ENCODE results near the gene THADA.
"Not testable (repeated sequence)": the region's sequence is repeated elsewhere in the genome, so short reads cannot be mapped to it uniquely, and the experiment has no call there.

The THADA gene

GRCh38 chr2:43307046-43307445, 288.8 kb downstream of the THADA start:
- H3K4me1 Mint-ChIP-seq = peaks cover 16% of the 10 kb centered on the region
- no peaks in the 10 kb centered on the region for H3K9me3 Mint-ChIP-seq
- CTCF ChIA-PET = interaction anchor here (0.6 kb wide), 1 partner anchor 459 kb away, joined by 4 read pairs; no protein-coding TSS in a partner anchor
- no peaks in the 10 kb centered on the region for H3K27me3 Mint-ChIP-seq
- peaks cover 14% of the 10 kb centered on the region for H3K36me3 Mint-ChIP-seq
- no peak overlapping the region for H3K27ac Mint-ChIP-seq
- no peak for DNase-seq
- H3K4me3 Mint-ChIP-seq = no peak overlapping the region

DNA sequence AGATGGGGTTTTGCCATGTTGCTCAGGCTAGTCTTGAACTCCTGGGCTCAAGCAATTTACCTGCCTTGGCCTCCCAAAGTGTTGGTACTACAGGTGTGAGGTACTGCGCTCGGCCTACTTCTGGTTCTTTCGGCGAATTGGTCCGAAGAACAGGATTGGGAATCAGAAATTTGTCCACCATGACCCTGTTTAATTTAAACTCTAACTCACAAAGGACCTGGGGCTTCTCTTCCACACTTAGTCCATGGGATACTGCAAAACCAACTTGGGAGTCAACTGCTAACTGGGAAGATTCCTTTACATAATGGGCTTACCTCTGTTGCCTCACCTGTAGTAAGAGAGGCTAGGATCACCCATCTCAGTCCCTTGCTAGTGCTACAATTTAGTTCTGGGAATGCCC, 289.6 kb downstream of the THADA start:
- H3K36me3 Mint-ChIP-seq = peaks cover 14% of the 10 kb centered on the region

DNA sequence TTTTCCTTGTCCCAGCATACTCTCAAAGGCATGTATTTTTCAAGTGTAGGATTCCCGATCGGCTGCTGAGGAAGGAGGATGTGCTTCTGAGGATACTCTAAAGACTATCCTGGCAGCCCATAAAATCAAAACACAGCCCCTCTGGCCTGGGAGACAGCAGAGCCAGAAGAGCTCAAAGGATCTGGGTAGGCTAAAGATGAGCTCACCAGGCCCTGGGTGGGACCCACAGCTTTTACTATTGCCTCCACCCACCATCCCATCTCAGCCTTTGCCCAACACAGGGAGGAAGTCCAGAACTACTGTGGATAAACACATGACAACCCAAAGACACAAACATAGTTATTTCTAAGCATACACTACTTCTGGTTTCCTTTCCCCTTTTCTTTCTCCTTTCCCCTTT, 290.3 kb downstream of the THADA start:
- no peaks in the 10 kb centered on the region for H3K27me3 Mint-ChIP-seq
- no peak overlapping the region for H3K27ac Mint-ChIP-seq
- H3K9me3 Mint-ChIP-seq = no peaks in the 10 kb centered on the region
- DNase-seq = no peak
- peaks cover 14% of the 10 kb centered on the region for H3K36me3 Mint-ChIP-seq
- CTCF ChIA-PET = no interaction called here
- H3K4me3 Mint-ChIP-seq = no peak overlapping the region
- H3K4me1 Mint-ChIP-seq = peaks cover 19% of the 10 kb centered on the region

More for the DNA sequence above, 289.6 kb downstream of the THADA start:
- Mint-ChIP-seq H3K4me3 (no peak overlapping the region), H3K9me3 (no peaks in the 10 kb centered on the region), H3K27ac (no peak overlapping the region), H3K27me3 (no peaks in the 10 kb centered on the region), H3K4me1 (peaks cover 19% of the 10 kb centered on the region)
- CTCF ChIA-PET = no interaction called here
- DNase-seq = no peak

DNA sequence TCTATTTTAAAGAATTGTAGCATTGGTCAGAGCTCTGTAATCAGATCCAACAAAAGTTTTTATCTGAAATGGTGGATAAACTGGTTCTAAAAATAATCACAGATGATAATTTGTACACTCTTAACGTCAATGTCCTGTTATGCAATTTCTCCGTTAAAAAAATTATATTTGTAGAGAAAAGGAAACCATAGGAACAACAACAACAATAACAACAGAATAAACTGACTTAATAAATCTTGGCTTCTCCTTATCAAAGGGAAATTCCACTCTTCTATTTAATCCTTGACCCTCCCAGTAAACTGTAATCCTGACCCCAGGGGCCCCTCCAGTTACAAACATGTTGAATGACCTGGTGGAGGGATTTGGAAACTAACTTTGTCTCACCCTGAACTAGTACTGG, 290.8 kb downstream of the THADA start:
- CTCF ChIA-PET = no interaction called here
- peaks cover 19% of the 10 kb centered on the region for H3K4me1 Mint-ChIP-seq

GRCh38 chr2:43303889-43304288, 291.9 kb downstream of the THADA start:
- Mint-ChIP-seq H3K4me3 (no peak overlapping the region), H3K27me3 (no peaks in the 10 kb centered on the region), H3K27ac (no peak overlapping the region), H3K9me3 (no peaks in the 10 kb centered on the region), H3K4me1 (peaks cover 19% of the 10 kb centered on the region), H3K36me3 (peaks cover 10% of the 10 kb centered on the region)
- DNase-seq = no peak
- CTCF ChIA-PET = interaction anchor here (1.0 to 1.6 kb wide), 2 partner anchors 75 to 181 kb away, joined by 4 to 5 read pairs; no protein-coding TSS in a partner anchor

More for the DNA sequence above, 290.8 kb downstream of the THADA start:
- Mint-ChIP-seq H3K36me3 (peaks cover 14% of the 10 kb centered on the region), H3K27me3 (no peaks in the 10 kb centered on the region), H3K4me3 (no peak overlapping the region), H3K27ac (no peak overlapping the region), H3K9me3 (no peaks in the 10 kb centered on the region)
- DNase-seq = no peak

- Mint-ChIP-seq H3K36me3 (peaks cover 10% of the 10 kb centered on the region), H3K4me1 (peaks cover 19% of the 10 kb centered on the region), H3K4me3 (no peak overlapping the region), H3K9me3 (no peaks in the 10 kb centered on the region), H3K27me3 (no peaks in the 10 kb centered on the region), H3K27ac (no peak overlapping the region)
- CTCF ChIA-PET = interaction anchor here (1.0 to 1.6 kb wide), 2 partner anchors 74 to 182 kb away, joined by 4 to 5 read pairs; no protein-coding TSS in a partner anchor
- DNase-seq = no peak
Observed at GRCh38 chr2:43302961-43303494, 292.8 kb downstream of the THADA start.

DNA sequence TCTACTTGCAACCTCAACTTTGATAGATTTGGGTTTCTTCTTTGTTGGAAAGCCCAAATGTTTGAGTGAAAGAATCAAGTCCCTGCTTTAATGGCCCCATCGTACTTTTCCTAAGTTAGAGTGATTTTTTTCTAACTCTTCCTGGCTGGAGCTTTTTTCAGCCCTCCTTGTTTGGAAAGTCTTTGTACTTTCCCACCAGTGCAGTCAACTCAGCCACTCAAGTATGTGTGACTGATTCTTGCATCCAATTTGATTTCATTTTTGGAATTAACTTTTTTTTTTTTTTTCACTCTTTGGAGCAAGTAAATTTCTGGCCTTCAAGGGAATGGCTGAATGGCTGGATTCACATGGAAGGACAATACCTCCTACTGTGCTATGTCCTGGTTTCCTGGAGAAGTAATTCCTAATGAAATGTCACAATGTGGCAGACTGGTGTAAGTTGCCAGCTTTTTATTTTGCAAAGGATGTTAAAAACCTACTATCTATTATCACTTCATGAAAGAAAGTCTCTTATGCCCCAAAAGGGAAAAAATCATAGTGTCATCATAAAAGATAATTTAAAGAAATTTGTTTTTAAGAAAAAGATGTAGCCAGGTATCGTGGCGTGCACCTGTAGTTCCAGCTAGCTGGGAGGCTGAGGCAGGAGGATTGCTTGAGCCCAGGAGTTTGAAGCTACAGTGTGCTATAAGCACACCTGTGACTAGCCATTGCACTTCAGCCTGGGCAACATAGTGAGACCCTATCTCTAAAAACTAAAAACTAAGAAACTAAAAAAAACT, 293.5 kb downstream of the THADA start:
- H3K9me3 Mint-ChIP-seq = no peaks in the 10 kb centered on the region
- H3K27ac Mint-ChIP-seq = no peak overlapping the region
- peaks cover 10% of the 10 kb centered on the region for H3K36me3 Mint-ChIP-seq
- H3K4me3 Mint-ChIP-seq = no peak overlapping the region
- CTCF ChIA-PET = interaction anchor here (1.0 kb wide), 1 partner anchor 182 kb away, joined by 4 read pairs; no protein-coding TSS in a partner anchor
- peaks cover 19% of the 10 kb centered on the region for H3K4me1 Mint-ChIP-seq
- H3K27me3 Mint-ChIP-seq = no peaks in the 10 kb centered on the region
- no peak for DNase-seq

- Mint-ChIP-seq H3K36me3 (peaks cover 4% of the 10 kb centered on the region), H3K4me1 (peaks cover 19% of the 10 kb centered on the region), H3K27me3 (no peaks in the 10 kb centered on the region), H3K9me3 (no peaks in the 10 kb centered on the region), H3K27ac (no peak overlapping the region), H3K4me3 (no peak overlapping the region)
- no peak for DNase-seq
- CTCF ChIA-PET = interaction anchor here (1.0 kb wide), 1 partner anchor 70 kb away, joined by 3 read pairs; no protein-coding TSS in a partner anchor
Observed at GRCh38 chr2:43300781-43301583, 294.9 kb downstream of the THADA start.

- no peak for DNase-seq
- Mint-ChIP-seq H3K4me1 (peaks cover 21% of the 10 kb centered on the region), H3K27ac (no peak overlapping the region), H3K36me3 (peaks cover 4% of the 10 kb centered on the region), H3K4me3 (no peak overlapping the region), H3K27me3 (no peaks in the 10 kb centered on the region), H3K9me3 (no peaks in the 10 kb centered on the region)
- CTCF ChIA-PET = no interaction called here
Observed at GRCh38 chr2:43300222-43300621, 295.6 kb downstream of the THADA start.

- Mint-ChIP-seq H3K4me3 (no peak overlapping the region), H3K9me3 (peaks cover 3% of the 10 kb centered on the region), H3K27ac (no peak overlapping the region), H3K4me1 (peaks cover 31% of the 10 kb centered on the region), H3K27me3 (no peaks in the 10 kb centered on the region), H3K36me3 (peaks cover 4% of the 10 kb centered on the region)
- no peak for DNase-seq
- CTCF ChIA-PET = no interaction called here
Observed at GRCh38 chr2:43298500-43298899, 297.3 kb downstream of the THADA start.

- H3K9me3 Mint-ChIP-seq, H3K36me3 Mint-ChIP-seq, H3K4me3 Mint-ChIP-seq, H3K27me3 Mint-ChIP-seq, DNase-seq, CTCF ChIA-PET, H3K27ac Mint-ChIP-seq: not testable (repeated sequence)
- H3K4me1 Mint-ChIP-seq = peaks cover 33% of the 10 kb centered on the region
Observed at GRCh38 chr2:43297740-43298139, 298.1 kb downstream of the THADA start.

DNA sequence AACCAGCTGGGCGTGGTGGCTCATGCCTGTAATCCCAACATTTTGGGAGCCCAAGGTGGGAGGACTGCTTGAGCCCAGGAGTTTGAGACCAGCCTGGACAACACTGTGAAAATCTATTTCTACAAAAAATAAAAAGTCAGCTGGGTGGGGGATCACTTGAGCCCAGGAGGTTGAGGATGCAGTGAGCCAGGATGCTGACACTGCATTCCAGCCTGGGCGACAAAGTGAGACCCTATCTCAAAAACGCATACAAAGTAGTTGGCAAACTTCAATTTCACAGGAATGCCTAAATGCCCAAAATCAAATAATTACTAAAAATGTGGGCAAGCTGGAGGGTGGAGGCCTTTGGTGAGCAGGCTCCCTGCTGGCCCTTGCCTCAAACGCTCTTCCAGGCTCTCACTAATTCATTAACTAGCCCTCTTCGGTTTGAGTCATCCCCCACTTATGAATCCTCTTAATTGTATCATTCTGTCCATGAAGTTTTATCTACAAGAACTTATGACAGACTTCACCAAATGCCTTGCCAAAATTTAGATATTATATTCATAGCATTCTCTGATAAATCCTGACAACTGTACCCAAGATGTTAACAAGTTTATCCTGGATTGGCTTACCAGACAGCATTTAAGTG, 300.8 kb downstream of the THADA start:
- Mint-ChIP-seq H3K4me3 (no peak overlapping the region), H3K4me1 (peaks cover 27% of the 10 kb centered on the region), H3K9me3 (peaks cover 4% of the 10 kb centered on the region), H3K27me3 (no peaks in the 10 kb centered on the region), H3K36me3 (peaks cover 27% of the 10 kb centered on the region), H3K27ac (no peak overlapping the region)
- CTCF ChIA-PET = interaction anchor here (2.2 kb wide), 1 partner anchor 67 kb away, joined by 8 read pairs; the partner anchor contains the start of gene ZFP36L2
- no peak for DNase-seq

DNA sequence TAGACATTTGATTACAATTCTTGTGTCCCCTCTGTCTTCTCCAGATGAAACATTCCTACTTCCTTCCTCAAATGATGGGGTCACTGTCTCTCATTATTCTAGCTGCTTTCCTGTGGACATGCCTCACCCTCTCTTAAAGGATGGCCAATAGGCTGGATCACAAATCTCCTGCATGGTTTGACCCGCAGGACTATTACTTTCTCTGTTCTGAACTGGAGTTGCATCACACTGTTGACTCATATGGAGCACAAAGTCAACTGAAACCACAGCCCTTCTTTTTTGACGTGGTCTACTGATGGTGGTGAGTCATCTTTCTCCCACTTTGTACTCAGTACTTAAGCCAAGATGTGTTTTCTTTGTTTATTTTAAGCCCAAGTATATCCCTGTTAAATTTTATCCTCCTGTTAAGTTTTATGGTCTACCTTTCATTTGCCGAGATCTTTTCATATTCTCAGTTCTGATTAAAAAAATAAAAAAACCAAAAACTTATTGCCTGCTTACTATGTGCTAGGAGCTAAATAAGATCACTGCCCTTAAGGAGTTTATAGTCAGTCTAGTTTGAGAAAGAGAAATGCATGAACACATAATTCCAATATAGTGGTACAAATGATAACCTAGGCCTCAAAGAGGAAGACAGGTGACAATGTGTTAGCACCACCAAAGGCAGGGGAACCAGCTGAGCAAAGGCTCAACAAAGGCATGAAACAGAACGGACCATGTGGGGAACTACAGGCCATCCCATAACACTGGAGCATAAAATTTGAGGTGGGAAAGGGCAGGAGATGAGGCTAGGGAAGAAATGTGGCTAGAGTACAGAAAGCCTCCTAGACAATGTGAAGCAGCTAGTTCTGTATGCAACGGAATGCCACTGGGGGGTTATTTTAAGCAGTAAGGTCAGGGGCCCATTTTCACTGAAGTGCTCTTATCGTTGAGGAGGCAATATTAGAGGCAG, 301.8 kb downstream of the THADA start:
- Mint-ChIP-seq H3K9me3 (peaks cover 4% of the 10 kb centered on the region), H3K27me3 (no peaks in the 10 kb centered on the region), H3K4me1 (peaks cover 27% of the 10 kb centered on the region), H3K4me3 (no peak overlapping the region), H3K36me3 (peaks cover 35% of the 10 kb centered on the region), H3K27ac (peak overlapping the region; percentile 87)
- CTCF ChIA-PET = interaction anchor here (2.2 kb wide), 1 partner anchor 66 kb away, joined by 8 read pairs; the partner anchor contains the start of gene ZFP36L2
- peak; percentile 58 for DNase-seq

Measured in activated naive CD4-positive, alpha-beta T cell treated with anti-CD3 and anti-CD28 coated beads, Interleukin-2, amount 10 ng/mL, durations not matched to agents 7 days and 5 days (primary cell).